CD14-positive monocyte (primary cell): ENCODE data around the gene TEAD1. TPM values are rescaled to one million over a fixed set of nuclear protein-coding genes. Genes with fewer than 3 reads are reported as not detected.
A peak's percentile ranks its signal among the peaks of the same experiment; 100 is the strongest.

Source experiments
- DNase-seq, 3 donors: peaks; one replicate each; pipeline ENCODE4 v3.0.0-alpha.2; 2011 to 2022
- H2AFZ ChIP-seq: 2 replicates; pipeline ENCODE4 v1.6.0; 2012; ENCODE audit warnings: mild to moderate bottlenecking, low read depth, low read length, inconsistent platforms; ENCODE audit not compliant: insufficient read depth, poor library complexity, severe bottlenecking
- H3K27ac ChIP-seq, 2 donors: 1 replicate in 1 of 2; 2 replicates in 1 of 2; pipeline ENCODE4 v1.5.1; 2012 to 2013; ENCODE audit warnings: low read length in 2 of 2, control low read depth in 1 of 2, inconsistent platforms in 1 of 2, low read depth in 1 of 2, mild to moderate bottlenecking in 1 of 2
- H3K27me3 ChIP-seq, 2 donors: one replicate each; pipeline versions ENCODE4 v1.6.0 to v1.6.1; 2011 to 2013; ENCODE audit warnings: low read length in 2 of 2; ENCODE audit not compliant: control insufficient read depth in 2 of 2, insufficient read depth in 2 of 2
- H3K36me3 ChIP-seq, 2 donors: replicated peaks in 1 of 2; 1 replicate in 1 of 2; 2 replicates in 1 of 2; pipeline versions ENCODE4 v1.5.1 to v1.6.1; 2012 to 2013; ENCODE audit warnings: low read length in 2 of 2, control low read depth in 1 of 2, inconsistent platforms in 1 of 2, mild to moderate bottlenecking in 1 of 2; ENCODE audit not compliant: insufficient read depth in 2 of 2, control insufficient read depth in 1 of 2
- H3K4me1 ChIP-seq, 2 donors: 1 replicate in 1 of 2; 2 replicates in 1 of 2; pipeline versions ENCODE4 v1.5.1 to v1.6.1; 2012 to 2013; ENCODE audit warnings: low read length in 2 of 2, control low read depth in 1 of 2, inconsistent platforms in 1 of 2, mild to moderate bottlenecking in 1 of 2, moderate library complexity in 1 of 2; ENCODE audit not compliant: insufficient read depth in 2 of 2, control insufficient read depth in 1 of 2
- H3K4me2 ChIP-seq: replicated peaks from 2 replicates; pipeline ENCODE3; 2012; ENCODE audit warnings: low read length, moderate library complexity, mild to moderate bottlenecking; ENCODE audit not compliant: poor library complexity, severe bottlenecking; ENCODE audit errors: extremely low read depth
- H3K4me3 ChIP-seq, 3 experiments: fragments of 200-600 bp in 1 of 3; sonication (generic) in 1 of 3; replicated peaks in 1 of 3; 1 replicate in 2 of 3; 2 replicates in 1 of 3; pipeline ENCODE4 v1.5.1; 2011 to 2013; ENCODE audit warnings: low read length in 3 of 3, mild to moderate bottlenecking in 3 of 3, control low read depth in 2 of 3, low read depth in 2 of 3, inconsistent platforms in 1 of 3, moderate library complexity in 1 of 3
- H3K79me2 ChIP-seq: 2 replicates; pipeline ENCODE4 v1.6.0; 2012; ENCODE audit warnings: mild to moderate bottlenecking, control low read depth, inconsistent platforms, low read length, moderate library complexity; ENCODE audit not compliant: insufficient read depth
- H3K9ac ChIP-seq: 2 replicates; pipeline ENCODE4 v1.6.0; 2017; ENCODE audit warnings: low read length, mild to moderate bottlenecking; ENCODE audit not compliant: insufficient read depth, poor library complexity, severe bottlenecking
- H3K9me3 ChIP-seq, 2 donors: replicated peaks in 1 of 2; 1 replicate in 1 of 2; 2 replicates in 1 of 2; pipeline versions ENCODE4 v1.5.1 to v1.6.1; 2012 to 2013; ENCODE audit warnings: low read length in 2 of 2, control low read depth in 1 of 2; ENCODE audit not compliant: control insufficient read depth in 1 of 2, insufficient read depth in 1 of 2
- H4K20me1 ChIP-seq: 2 replicates; pipeline ENCODE4 v1.6.0; 2012; ENCODE audit warnings: mild to moderate bottlenecking, low read length, control low read depth, moderate library complexity; ENCODE audit not compliant: insufficient read depth
- H3K27ac Mint-ChIP-seq, 7 donors: one replicate each; pipeline ENCODE4 v1.8.0; 2020; ENCODE audit warnings: mild to moderate bottlenecking in 7 of 7, mixed read lengths in 7 of 7, moderate library complexity in 6 of 7, inconsistent platforms in 2 of 7
- H3K27me3 Mint-ChIP-seq, 3 donors: one replicate each; pipeline ENCODE4 v1.8.0; 2021 to 2022; ENCODE audit warnings: low read depth in 3 of 3, mild to moderate bottlenecking in 3 of 3, mixed read lengths in 3 of 3, moderate library complexity in 3 of 3, inconsistent platforms in 1 of 3
- H3K36me3 Mint-ChIP-seq, 2 donors: one replicate each; pipeline ENCODE4 v1.8.0; 2020; ENCODE audit warnings: mixed read lengths in 2 of 2, inconsistent platforms in 1 of 2, mild to moderate bottlenecking in 1 of 2
- H3K4me1 Mint-ChIP-seq: one replicate; pipeline ENCODE4 v1.8.0; 2020; ENCODE audit warnings: mild to moderate bottlenecking, mixed read lengths
- H3K4me3 Mint-ChIP-seq, 2 donors: one replicate each; pipeline ENCODE4 v1.8.0; 2020; ENCODE audit warnings: mild to moderate bottlenecking in 2 of 2, mixed read lengths in 2 of 2, moderate library complexity in 1 of 2
- H3K9me3 Mint-ChIP-seq, 7 donors: one replicate each; pipeline ENCODE4 v1.8.0; 2020 to 2022; ENCODE audit warnings: mixed read lengths in 7 of 7, mild to moderate bottlenecking in 6 of 7, moderate library complexity in 6 of 7, inconsistent platforms in 2 of 7
- CTCF ChIP-seq: fragments of 200-600 bp; IDR thresholded peaks from one replicate; pipeline ENCODE4 v1.8.0; 2022; ENCODE audit warnings: antibody characterized with exemption, mild to moderate bottlenecking
- WGBS: methylation state at CpG from one replicate; pipeline ENCODE4 v1.1.5; 2013; ENCODE audit warnings: missing lambda C conversion rate; ENCODE audit not compliant: insufficient coverage; 5-methylcytosine and 5-hydroxymethylcytosine counted together
- intact Hi-C, 2 donors: fragments of 100-400 bp; cut with micrococcal nuclease; formaldehyde crosslinking; loops; one replicate each; pipeline versions ENCODE4 v1.15.0 to v1.15.1; 2023
- polyA plus RNA-seq, 3 donors: library from polyadenylated mRNA; depleted of rRNA in 1 of 3; unstranded in 2 of 3; stranded (reverse) in 1 of 3; fragments of 300-500 nt in 2 of 3; fragments of >200 nt in 1 of 3; fragmentation: Illumina TruSeq in 2 of 3; gene quantifications; 1 replicate in 2 of 3; 2 replicates in 1 of 3; pipeline ENCODE4 v1.2.3, GENCODE V29; 2012 to 2021

TEAD1 gene
- polyA plus RNA-seq, 3 donors = not detected

- Histone ChIP-seq H3K36me3 (no peaks in the 10 kb centered on the region), H3K27me3 (no peaks in the 10 kb centered on the region), H4K20me1 (no peaks in the 10 kb centered on the region), H2AFZ (peak overlapping the region; percentile 1), H3K9ac (no peak overlapping the region), H3K4me1 (peaks cover 10 to 21% of the 10 kb centered on the region in 2 donors), H3K79me2 (no peaks in the 10 kb centered on the region), H3K27ac (no peak overlapping the region), H3K4me3 (no peak overlapping the region), H3K9me3 (no peaks in the 10 kb centered on the region), H3K4me2 (no peak overlapping the region)
- Mint-ChIP-seq H3K4me3 (peak overlapping the region in 1 of 2 donors; percentile 14), H3K4me1 (peaks cover 22% of the 10 kb centered on the region), H3K9me3 (peaks cover 0 to 2% (median 0%) of the 10 kb centered on the region in 7 donors), H3K36me3 (no peaks in the 10 kb centered on the region), H3K27ac (peak overlapping the region in 2 of 7 donors; percentile 2 to 5), H3K27me3 (peaks cover 0 to 1% (median 0%) of the 10 kb centered on the region in 3 donors)
- intact Hi-C loops = no loop called here
- WGBS = 26% methylated on average over 4 of the region's 8 CpGs
- no peak for TF ChIP-seq CTCF
- peak; percentile 12 to 30 (median 18) for DNase-seq
Observed at GRCh38 chr11:12979928-12980689, 305.9 kb downstream of the TEAD1 start.

GRCh38 chr11:12981676-12982522, 307.7 kb downstream of the TEAD1 start:
- no peaks in the 10 kb centered on the region for H3K36me3 Mint-ChIP-seq
- Histone ChIP-seq H3K27me3 (no peaks in the 10 kb centered on the region), H3K9ac (no peak overlapping the region), H3K9me3 (no peaks in the 10 kb centered on the region), H3K4me2 (no peak overlapping the region), H3K79me2 (no peaks in the 10 kb centered on the region), H3K4me1 (peaks cover 5 to 14% of the 10 kb centered on the region in 2 donors), H4K20me1 (no peaks in the 10 kb centered on the region), H3K27ac (no peak overlapping the region), H3K4me3 (no peak overlapping the region), H2AFZ (no peak overlapping the region), H3K36me3 (no peaks in the 10 kb centered on the region)
- intact Hi-C loops = no loop called here
- no peak overlapping the region for H3K27ac Mint-ChIP-seq
- peaks cover 22% of the 10 kb centered on the region for H3K4me1 Mint-ChIP-seq
- TF ChIP-seq CTCF = no peak
- peaks cover 0 to 2% (median 0%) of the 10 kb centered on the region in 7 donors for H3K9me3 Mint-ChIP-seq
- no peak for DNase-seq
- 63% methylated on average over 3 of the region's 3 CpGs for WGBS
- no peak overlapping the region for H3K4me3 Mint-ChIP-seq
- peaks cover 0 to 1% (median 0%) of the 10 kb centered on the region in 3 donors for H3K27me3 Mint-ChIP-seq
